GM18517 (cell line): ENCODE measurements around the gene GPR142.

Experiments used
- ATAC-seq: cut with Tn5 transposase; IDR thresholded peaks from one replicate; pipeline ENCODE4 v1.9.1; 2021; ENCODE audit warnings: mild to moderate bottlenecking, moderate library complexity; ENCODE audit not compliant: unreplicated experiment

GPR142 gene

GRCh38 chr17:74368341-74369081, 1.2 kb downstream of the GPR142 start:
- no peak for ATAC-seq

- ATAC-seq, result no peak
Observed at GRCh38 chr17:74369221-74369620, 1.9 kb downstream of the GPR142 start.

GRCh38 chr17:74369665-74370490, 2.6 kb downstream of the GPR142 start:
- ATAC-seq, result no peak

- ATAC-seq, result no peak
Observed at GRCh38 chr17:74371653-74372147, 4.4 kb downstream of the GPR142 start.

GRCh38 chr17:74372426-74372825, 5.1 kb downstream of the GPR142 start:
- ATAC-seq, result no peak

GRCh38 chr17:74373838-74374606, 6.7 kb downstream of the GPR142 start:
- ATAC-seq, result no peak

- no peak for ATAC-seq
Observed at GRCh38 chr17:74374858-74375257, 7.6 kb downstream of the GPR142 start.

DNA sequence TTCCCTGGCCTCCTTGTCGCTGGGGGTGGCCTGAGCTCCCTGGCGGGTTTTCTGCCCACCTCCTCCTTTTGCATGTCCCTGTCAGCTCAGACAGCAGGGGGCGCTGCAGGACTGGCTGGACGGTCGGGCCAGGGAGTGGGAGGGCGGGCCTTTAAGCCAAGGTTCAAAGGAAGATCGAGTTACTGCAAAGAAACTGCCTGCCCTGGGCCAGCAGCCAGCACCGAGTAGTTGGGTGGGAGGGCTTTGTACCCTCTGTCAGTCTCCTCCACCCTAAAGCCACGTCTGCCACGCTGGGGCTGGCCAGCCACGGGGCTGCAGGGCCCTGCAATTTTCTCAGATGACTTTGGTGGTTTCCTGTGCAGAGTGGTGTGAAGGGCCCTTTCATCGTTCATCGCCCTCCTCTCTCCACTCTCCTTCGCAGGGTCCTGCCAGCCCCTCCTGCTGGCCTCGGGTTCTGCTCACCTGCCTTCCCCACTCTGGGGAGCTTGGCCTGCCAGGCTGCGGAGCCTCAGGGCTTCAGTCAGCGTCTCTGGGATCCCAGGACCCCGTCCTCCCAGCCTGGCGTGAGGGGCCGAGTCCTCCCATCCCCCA, 12.3 kb downstream of the GPR142 start:
- no peak for ATAC-seq

GRCh38 chr17:74380086-74380958, 13.0 kb downstream of the GPR142 start:
- no peak for ATAC-seq

- ATAC-seq, result no peak
Observed at GRCh38 chr17:74380959-74381808, 13.9 kb downstream of the GPR142 start.

DNA sequence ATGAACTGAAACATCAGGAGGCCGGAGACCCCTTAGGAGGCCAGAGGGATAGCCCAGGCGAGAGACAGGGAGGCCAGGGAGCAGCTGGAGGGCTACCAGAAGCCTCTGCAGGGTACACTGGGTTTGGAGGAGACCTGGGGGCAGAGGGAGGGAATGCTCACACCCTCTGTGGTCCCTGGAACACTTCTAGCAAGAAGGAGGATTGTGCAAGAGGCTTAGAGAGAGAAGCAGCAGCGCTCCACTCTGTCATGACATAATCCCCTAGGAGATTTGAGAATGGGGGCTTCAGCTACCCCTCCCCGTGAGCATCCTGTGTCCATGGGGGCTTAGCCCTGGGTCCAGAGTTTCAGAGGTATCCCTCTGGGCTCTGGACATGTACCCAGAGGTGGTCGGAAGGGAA, 15.8 kb downstream of the GPR142 start:
- no peak for ATAC-seq

- ATAC-seq, result no peak
Observed at GRCh38 chr17:74385201-74385600, 17.9 kb downstream of the GPR142 start.

DNA sequence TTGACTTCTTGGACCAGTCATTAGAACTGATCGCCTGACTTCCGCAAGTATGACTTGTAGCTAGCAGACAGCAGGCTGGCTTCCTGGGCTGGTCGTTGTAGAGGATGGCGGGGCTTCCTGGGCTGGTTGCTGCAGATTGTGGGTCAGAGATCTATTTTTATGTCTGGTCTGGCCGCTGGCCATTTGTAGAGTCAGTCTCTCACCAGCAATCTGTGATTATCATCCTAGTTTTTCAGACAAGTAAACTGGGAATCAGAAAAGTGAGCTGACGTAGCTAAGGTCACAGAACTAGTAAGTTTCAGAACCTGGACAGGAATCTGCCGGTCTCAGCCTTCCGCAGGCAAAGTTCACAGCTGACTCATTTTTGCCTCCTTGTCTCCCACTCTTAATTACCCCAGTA, 19.1 kb downstream of the GPR142 start:
- ATAC-seq, result no peak

GRCh38 chr17:74387365-74388218, 20.3 kb downstream of the GPR142 start:
- no peak for ATAC-seq

- ATAC-seq, result no peak
Observed at GRCh38 chr17:74389084-74389753, 21.9 kb downstream of the GPR142 start.

DNA sequence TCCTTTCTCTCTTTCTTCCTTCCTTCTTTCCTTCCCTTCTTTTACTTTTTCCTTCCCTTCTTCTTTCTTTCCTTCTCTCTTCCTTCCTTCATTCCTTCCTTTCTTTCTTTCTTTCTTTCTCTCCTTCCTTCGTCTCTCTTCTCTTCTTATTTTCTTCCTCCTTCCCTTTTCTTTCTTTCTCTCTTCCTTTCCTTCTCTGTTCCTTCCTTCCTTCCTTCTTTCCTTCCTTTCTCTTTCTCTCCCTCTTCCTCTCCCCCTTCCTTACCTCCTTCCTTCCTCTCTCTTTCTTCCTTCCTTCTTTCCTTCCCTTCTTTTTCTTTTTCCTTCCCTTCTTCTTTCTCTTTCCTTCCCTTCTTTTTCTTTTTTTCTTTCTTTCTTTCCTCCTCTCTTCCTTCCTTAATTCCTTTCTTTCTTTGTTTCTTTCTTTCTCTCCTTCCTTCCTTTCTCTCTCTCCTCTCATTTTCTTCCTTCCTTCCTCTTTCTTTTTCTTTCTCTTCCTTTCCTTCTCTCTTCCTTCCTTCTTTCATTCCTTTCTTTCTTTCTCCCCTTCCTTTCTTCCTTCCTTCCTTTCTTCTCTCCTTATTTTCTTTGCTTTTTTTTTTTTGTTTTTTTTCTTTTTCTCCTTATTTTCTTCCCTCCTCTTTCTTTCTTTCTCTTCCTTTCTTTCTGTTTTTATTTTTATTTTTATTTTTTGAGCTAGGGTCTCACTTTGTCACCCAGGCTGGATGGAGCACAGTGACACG, 22.8 kb downstream of the GPR142 start:
- no peak for ATAC-seq
